NCI-H446 (cell line): Measurements from ENCODE around the gene IGF1R.

Experiments
- DNase-seq, 2 experiments: peaks; one replicate each; lab custom pipeline; 2025; lab: John Stamatoyannopoulos, UW

The IGF1R gene

GRCh38 chr15:98776607-98777281 is 128.4 kb downstream of the IGF1R start:
- DNase-seq: no peak

DNA sequence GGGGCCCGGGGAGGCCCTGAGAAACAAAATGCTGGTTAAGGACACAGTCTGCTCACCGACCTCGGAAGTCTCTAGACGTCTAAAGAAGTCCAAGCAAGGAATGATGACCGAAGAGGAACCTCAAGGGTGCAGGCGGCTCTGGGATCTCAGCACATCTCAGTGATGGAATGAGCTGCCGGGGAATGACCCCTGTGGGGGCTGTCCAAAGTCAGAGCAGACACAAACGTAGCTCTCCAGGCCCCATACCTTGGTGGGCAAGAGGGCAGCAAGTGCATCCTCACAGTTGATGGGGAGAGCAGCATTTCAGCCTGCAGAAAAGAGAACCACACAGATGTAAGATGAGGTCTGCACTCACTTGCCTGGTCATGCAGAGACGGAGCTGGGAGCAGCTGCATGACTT is 129.1 kb downstream of the IGF1R start:
- no peak for DNase-seq

DNA sequence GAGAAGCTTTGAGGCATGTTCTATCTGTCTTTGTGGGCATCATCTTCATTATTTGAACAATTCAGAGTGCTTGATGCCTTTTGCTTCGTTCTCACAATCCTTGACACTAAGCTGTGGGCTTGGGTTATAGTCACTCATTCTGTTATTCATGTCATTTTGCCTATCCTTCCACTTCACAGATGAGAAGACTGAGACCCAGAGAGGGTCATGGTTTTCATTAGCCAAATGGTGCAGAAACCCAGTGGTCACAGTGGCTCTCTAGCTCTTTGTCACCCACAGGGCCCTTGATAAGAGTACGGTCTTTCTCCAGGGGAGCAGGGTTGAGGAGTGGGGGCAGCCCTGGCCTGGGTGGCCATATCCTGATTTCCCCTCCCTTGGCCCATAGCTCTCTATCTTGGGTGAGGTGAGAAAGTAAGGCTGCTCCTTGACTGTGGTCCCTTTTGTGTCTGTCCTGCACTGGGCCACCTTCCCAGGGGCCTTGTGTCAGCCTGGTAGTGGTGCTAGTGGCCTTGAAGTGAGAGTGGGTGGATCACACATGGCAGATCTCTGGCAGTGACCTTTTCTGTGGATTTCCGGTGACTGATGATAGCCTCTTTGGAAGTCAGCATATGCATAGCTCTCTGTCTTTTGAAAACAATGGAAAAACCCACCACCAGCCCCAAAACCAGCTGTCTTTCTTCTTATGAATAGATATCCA is 130.1 kb downstream of the IGF1R start:
- DNase-seq: no peak

GRCh38 chr15:98778960-98779359 is 130.6 kb downstream of the IGF1R start:
- DNase-seq: no peak

GRCh38 chr15:98779463-98780071 is 131.2 kb downstream of the IGF1R start:
- DNase-seq: peak in 1 of 2 experiments; percentile 66

DNA sequence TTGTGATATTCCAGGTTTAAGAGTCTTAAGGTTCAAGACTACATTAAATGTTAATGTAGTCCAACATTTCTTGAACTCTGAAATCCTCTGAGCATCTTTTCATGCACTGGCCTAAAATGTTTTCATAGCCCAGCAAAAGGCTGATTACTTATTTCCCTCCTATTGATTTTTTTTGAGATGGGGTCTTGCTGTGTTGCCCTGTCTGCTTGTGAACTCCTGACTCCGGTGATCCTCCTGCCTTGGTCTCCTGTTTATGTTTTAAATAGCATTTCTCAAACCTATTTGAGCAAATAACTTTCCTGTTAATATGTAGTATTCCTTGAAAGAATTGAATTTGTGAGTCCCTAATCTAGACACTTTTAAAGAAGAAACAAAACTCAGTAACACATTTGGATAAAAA is 133.5 kb downstream of the IGF1R start:
- no peak for DNase-seq

GRCh38 chr15:98782801-98783200 is 134.5 kb downstream of the IGF1R start:
- no peak for DNase-seq

- DNase-seq: no peak
Measured at GRCh38 chr15:98785431-98785806, 137.1 kb downstream of the IGF1R start.

- DNase-seq: peak in 1 of 2 experiments; percentile 8
Measured at GRCh38 chr15:98785807-98786621, 137.7 kb downstream of the IGF1R start.

DNA sequence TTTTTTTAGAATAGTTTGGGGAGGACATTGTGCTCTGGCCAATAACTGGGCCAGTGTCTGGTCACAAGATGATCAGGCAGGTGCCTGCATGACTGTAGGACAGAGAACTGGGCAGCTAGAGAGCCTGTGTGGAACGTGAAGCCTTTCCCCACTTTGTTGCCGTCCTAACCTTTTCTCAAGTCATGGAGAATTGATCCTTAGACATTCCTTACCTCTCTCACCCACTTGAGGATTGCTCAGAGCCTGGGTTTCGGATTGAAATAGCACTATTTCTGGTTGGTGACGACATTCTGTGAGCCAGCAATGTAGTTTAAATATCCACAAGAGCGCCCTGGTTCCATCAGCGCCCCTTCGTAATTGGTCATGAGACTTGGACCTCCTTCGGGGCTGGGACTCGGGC is 138.4 kb downstream of the IGF1R start:
- no peak for DNase-seq

- no peak for DNase-seq
Measured at GRCh38 chr15:98787194-98787593, 138.9 kb downstream of the IGF1R start.

- DNase-seq: no peak
Measured at GRCh38 chr15:98787936-98788757, 139.8 kb downstream of the IGF1R start.

DNA sequence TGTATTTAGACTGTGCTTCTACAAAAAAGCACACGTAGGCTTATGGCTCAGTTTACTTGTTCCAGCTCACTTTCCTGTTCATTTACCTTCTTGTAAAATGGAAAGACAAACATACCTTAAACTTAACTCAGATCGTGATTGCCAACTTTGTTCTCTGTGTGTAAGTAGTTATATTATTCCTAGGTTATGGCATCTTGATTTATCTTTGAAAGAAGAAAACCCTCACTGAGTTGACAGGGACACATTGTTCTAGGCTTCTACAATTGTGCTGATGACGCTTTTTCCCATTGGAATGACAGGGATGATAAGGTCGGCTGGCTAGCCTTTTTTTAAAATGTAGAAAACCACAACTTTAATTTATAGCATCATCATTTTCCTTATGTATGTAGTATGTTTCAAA is 140.7 kb downstream of the IGF1R start:
- no peak for DNase-seq

- DNase-seq: no peak
Measured at GRCh38 chr15:98790270-98790669, 141.9 kb downstream of the IGF1R start.

DNA sequence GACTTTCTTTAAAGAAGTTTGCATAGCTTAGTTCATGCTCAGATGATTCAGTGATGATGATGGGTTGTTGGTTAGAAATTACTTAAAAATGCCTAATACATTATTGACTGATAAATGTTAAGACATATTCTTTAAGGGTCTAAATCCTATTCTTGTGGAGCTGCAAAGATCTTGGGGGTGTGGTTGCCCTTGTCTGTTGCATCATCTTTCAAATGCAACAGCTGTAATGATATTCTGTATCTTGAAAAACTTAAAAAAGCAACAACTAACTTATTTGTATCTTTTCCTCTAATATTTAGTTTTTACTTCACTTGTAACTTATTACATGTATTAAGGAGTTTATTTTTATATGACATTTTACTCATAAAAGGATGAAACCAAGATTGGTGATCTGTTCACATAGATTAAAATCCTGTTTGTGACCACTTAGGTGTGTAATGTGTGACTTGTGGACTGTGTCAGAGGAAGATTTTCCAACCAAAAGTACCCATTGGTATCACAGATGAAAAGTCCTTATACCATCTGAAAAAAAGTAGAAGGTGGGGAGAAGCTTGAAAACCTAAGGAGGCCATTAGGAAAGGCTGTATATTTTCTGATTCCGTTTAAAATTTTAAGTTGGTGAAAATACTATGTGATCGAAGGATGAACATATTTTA is 142.8 kb downstream of the IGF1R start:
- DNase-seq: no peak

DNA sequence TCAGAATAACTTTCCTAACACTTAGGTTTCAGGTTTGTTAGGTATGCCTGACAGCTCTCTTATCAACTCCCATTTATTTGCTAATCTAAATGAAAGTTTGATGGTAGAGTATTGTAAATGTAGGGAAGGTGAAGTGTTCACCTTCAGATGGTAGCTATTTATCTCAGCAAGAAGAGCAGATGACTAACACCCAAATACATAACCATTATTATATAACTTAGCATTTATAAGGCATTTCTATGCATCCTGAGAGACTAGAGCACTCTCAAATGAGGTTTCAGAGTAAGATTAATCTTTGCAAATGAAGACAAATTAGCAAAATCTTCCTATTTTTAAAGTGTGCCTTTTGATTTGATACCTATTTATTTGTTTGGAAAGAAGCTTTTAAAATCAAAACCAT is 143.8 kb downstream of the IGF1R start:
- DNase-seq: no peak

DNA sequence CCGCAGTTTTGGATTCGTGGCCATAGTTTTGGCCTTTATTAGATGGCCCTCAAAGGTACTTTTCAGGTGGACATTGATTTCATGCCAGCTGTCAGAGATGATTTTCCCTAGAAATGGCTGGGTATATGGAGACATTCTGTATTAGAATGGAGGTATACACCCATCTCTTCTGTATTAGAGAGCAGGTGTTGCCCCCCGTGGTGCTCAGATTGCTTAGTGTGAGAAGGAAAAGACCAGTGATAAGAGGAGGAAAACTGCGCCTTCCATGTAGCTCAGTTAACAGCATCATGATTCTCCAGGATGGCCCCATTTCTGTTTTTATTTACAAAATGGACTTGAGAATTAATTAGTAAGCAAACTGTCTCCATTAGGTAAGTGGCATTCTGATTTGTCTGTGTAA is 145.9 kb downstream of the IGF1R start:
- DNase-seq: no peak

DNA sequence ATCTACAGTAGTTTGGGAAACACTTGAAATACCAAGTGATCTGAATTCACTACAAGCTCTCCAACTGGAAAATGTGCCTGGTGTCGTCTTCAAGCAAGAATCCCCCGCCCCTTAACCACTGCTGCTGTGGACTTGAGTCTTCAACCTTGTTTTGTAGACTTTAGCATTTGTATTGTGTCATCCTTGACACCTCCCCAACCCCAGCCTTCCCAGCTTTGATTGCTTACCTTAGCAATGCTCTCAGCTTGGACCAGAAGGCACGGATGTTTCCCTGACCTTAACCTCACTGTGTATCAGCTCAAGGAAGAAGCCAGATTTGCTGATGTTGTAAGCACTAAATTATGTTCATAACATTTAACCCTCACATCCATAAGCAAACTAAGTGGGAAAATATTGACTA is 146.4 kb downstream of the IGF1R start:
- DNase-seq: no peak

- no peak for DNase-seq
Measured at GRCh38 chr15:98795980-98796379, 147.6 kb downstream of the IGF1R start.

DNA sequence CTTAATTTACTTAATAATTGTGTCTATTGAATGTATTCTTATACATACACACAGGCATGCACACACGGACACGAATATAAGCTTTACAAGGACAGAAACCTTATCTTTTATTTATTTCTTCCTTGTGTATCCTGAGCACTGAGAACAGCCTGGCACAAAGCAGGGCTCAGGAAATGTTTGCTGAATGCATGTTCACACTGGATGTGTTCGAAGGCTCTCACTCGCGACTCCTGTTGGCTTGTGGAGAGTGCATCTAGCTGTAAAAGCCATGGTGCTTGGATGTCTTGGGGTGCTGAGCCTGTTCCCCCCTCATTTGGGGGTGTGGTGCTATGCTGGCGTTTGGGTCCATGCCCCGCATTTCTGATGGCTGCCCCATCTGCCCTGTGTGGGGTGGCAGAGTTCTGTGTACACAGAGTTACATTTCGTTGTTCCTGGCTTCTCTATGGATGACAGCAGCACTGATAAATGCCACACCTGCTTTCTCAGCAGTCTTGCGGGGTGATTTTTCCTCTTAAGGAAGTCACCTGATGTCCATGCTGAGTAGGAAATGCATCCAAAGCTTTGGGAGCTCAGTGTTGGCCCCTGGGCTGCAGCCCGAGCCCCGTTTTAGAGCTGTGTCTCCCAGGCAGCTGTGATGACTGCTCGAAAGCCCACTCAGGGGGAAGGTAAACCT is 148.5 kb downstream of the IGF1R start:
- DNase-seq: no peak
